H1 (cell line): ENCODE data around the gene WDCP. TPM values are rescaled to one million over a fixed set of nuclear protein-coding genes. Genes with fewer than 3 reads are reported as not detected.
A peak's percentile ranks its signal among the peaks of the same experiment; 100 is the strongest.

Experiments used
- CTCF ChIA-PET: fragments of 300-600 bp; sonication (Branson Sonifier 250); formaldehyde crosslinking; loops from one replicate; lab custom pipeline; 2021; ENCODE audit not compliant: partially characterized antibody; lab: Charles Lee
- POLR2A ChIA-PET: fragments of 300-600 bp; sonication (Branson Sonifier 250); formaldehyde crosslinking; loops from one replicate; lab custom pipeline; 2021; ENCODE audit warnings: inconsistent platforms; ENCODE audit not compliant: partially characterized antibody; lab: Charles Lee
- DNase-seq, 2 experiments: peaks; one replicate each; pipeline versions ENCODE4 v3.0.0 to v3.0.0-alpha.2; 2010 to 2022; ENCODE audit warnings: low spot score in 2 of 2, low read depth in 1 of 2, mixed read lengths in 1 of 2
- FAIRE-seq: peaks from 2 replicates; lab custom pipeline; 2011; peaks lifted over from hg19 to GRCh38; lab: Jason Lieb, UNC
- H2AFZ ChIP-seq: 2 replicates; pipeline ENCODE4 v1.8.1; 2012; ENCODE audit warnings: low read length, inconsistent platforms
- H2AK5ac ChIP-seq: 2 replicates; pipeline ENCODE4 v1.6.1; 2013; ENCODE audit warnings: low read depth, low read length
- H2BK120ac ChIP-seq: replicated peaks from 2 replicates; pipeline ENCODE3; 2013; ENCODE audit warnings: low read depth, low read length, inconsistent platforms
- H2BK12ac ChIP-seq: 2 replicates; pipeline ENCODE4 v1.6.1; 2013; ENCODE audit warnings: low read depth, low read length
- H2BK15ac ChIP-seq: 2 replicates; pipeline ENCODE4 v1.6.1; 2013; ENCODE audit warnings: low read length
- H2BK20ac ChIP-seq: 2 replicates; pipeline ENCODE4 v1.6.1; 2013; ENCODE audit warnings: low read length
- H2BK5ac ChIP-seq: 2 replicates; pipeline ENCODE4 v1.6.1; 2013; ENCODE audit warnings: low read depth, low read length
- H3K14ac ChIP-seq: 2 replicates; pipeline ENCODE4 v1.6.1; 2013; ENCODE audit warnings: inconsistent platforms; ENCODE audit not compliant: insufficient read length
- H3K18ac ChIP-seq: 2 replicates; pipeline ENCODE4 v1.6.1; 2013; ENCODE audit warnings: low read length; ENCODE audit errors: extremely low read depth
- H3K23ac ChIP-seq: 2 replicates; pipeline ENCODE4 v1.6.1; 2013; ENCODE audit warnings: inconsistent platforms; ENCODE audit not compliant: insufficient read length
- H3K23me2 ChIP-seq: 2 replicates; pipeline ENCODE4 v1.6.1; 2013; ENCODE audit warnings: low read depth, low read length
- H3K27ac ChIP-seq: 2 replicates; pipeline ENCODE4 v1.6.1; 2011; ENCODE audit warnings: low read depth, low read length, inconsistent platforms
- H3K27me3 ChIP-seq, 4 experiments: replicated peaks in 1 of 4; 1 replicate in 1 of 4; 2 replicates in 3 of 4; pipeline versions ENCODE4 v1.6.1 to v1.8.1; 2011 to 2013; ENCODE audit warnings: low read length in 3 of 4, mild to moderate bottlenecking in 3 of 4, inconsistent platforms in 2 of 4, mixed read lengths in 2 of 4, moderate library complexity in 1 of 4; ENCODE audit not compliant: control insufficient read depth in 3 of 4, insufficient read depth in 3 of 4; ENCODE audit errors: extremely low read depth in 1 of 4
- H3K36me3 ChIP-seq, 4 experiments: 2 replicates each; pipeline versions ENCODE4 v1.6.1 to v1.8.1; 2011 to 2013; ENCODE audit warnings: mild to moderate bottlenecking in 4 of 4, low read length in 3 of 4, moderate library complexity in 2 of 4, control low read depth in 1 of 4, inconsistent platforms in 1 of 4; ENCODE audit not compliant: insufficient read depth in 4 of 4, control insufficient read depth in 2 of 4
- H3K4ac ChIP-seq: replicated peaks from 2 replicates; pipeline ENCODE3; 2013; ENCODE audit warnings: low read length, low read depth, mixed read lengths, inconsistent platforms; ENCODE audit not compliant: insufficient read length
- H3K4me1 ChIP-seq, 4 experiments: replicated peaks in 1 of 4; 1 replicate in 1 of 4; 2 replicates in 3 of 4; pipeline versions ENCODE4 v1.6.1 to v1.8.1; 2011 to 2013; ENCODE audit warnings: low read length in 3 of 4, inconsistent platforms in 2 of 4, mixed read lengths in 1 of 4; ENCODE audit not compliant: insufficient read depth in 4 of 4, control insufficient read depth in 3 of 4
- H3K4me2 ChIP-seq, 2 experiments: 2 replicates each; pipeline versions ENCODE4 v1.6.1 to v1.8.1; 2011 to 2013; ENCODE audit warnings: low read depth in 2 of 2, low read length in 2 of 2, control low read depth in 1 of 2, inconsistent platforms in 1 of 2, mild to moderate bottlenecking in 1 of 2; ENCODE audit not compliant: insufficient read depth in 1 of 2
- H3K4me3 ChIP-seq, 4 experiments: fragments of 200-600, 300-600 bp in 1 of 4; sonication (generic), shearing (Covaris generic), sonication (Bioruptor Twin) in 1 of 4; 2 replicates each; pipeline versions ENCODE4 v1.5.1 to v1.8.1; 2011 to 2016; ENCODE audit warnings: low read length in 4 of 4, low read depth in 3 of 4, control low read depth in 2 of 4, inconsistent platforms in 2 of 4, mild to moderate bottlenecking in 2 of 4, mixed read lengths in 1 of 4, moderate library complexity in 1 of 4; ENCODE audit not compliant: insufficient read depth in 2 of 4; ENCODE audit errors: extremely low read depth in 1 of 4
- H3K56ac ChIP-seq: replicated peaks from 2 replicates; pipeline ENCODE3; 2013; ENCODE audit warnings: low read depth, mild to moderate bottlenecking, mixed read lengths, low read length, inconsistent platforms; ENCODE audit not compliant: insufficient read length
- H3K79me1 ChIP-seq: 2 replicates; pipeline ENCODE4 v1.6.1; 2013; ENCODE audit warnings: low read depth, low read length, control low read depth
- H3K79me2 ChIP-seq, 2 experiments: 2 replicates each; pipeline versions ENCODE4 v1.6.1 to v1.8.1; 2012 to 2013; ENCODE audit warnings: low read length in 2 of 2, mild to moderate bottlenecking in 2 of 2, inconsistent platforms in 1 of 2; ENCODE audit not compliant: insufficient read depth in 2 of 2, control insufficient read depth in 1 of 2
- H3K9ac ChIP-seq, 4 experiments: replicated peaks in 1 of 4; 1 replicate in 1 of 4; 2 replicates in 3 of 4; pipeline versions ENCODE4 v1.6.1 to v1.8.1; 2011 to 2013; ENCODE audit warnings: low read depth in 3 of 4, low read length in 3 of 4, control low read depth in 2 of 4, mild to moderate bottlenecking in 2 of 4, moderate library complexity in 2 of 4, inconsistent platforms in 1 of 4; ENCODE audit errors: extremely low read depth in 1 of 4
- H3K9me3 ChIP-seq, 2 experiments: 2 replicates each; pipeline versions ENCODE4 v1.6.1 to v1.8.1; 2012 to 2013; ENCODE audit warnings: mild to moderate bottlenecking in 2 of 2, moderate library complexity in 2 of 2, control low read depth in 1 of 2, inconsistent platforms in 1 of 2, low read depth in 1 of 2, low read length in 1 of 2, mixed read lengths in 1 of 2; ENCODE audit not compliant: insufficient read depth in 2 of 2
- H4K20me1 ChIP-seq, 2 experiments: replicated peaks in 1 of 2; 2 replicates each; pipeline versions ENCODE3 to v1.8.1; 2011 to 2013; ENCODE audit warnings: inconsistent platforms in 2 of 2, low read length in 2 of 2, mild to moderate bottlenecking in 1 of 2; ENCODE audit not compliant: insufficient read depth in 2 of 2, control insufficient read depth in 1 of 2
- H4K5ac ChIP-seq: 2 replicates; pipeline ENCODE4 v1.6.1; 2013; ENCODE audit warnings: low read length, low read depth, mixed read lengths, inconsistent platforms; ENCODE audit not compliant: insufficient read length
- H4K8ac ChIP-seq: 2 replicates; pipeline ENCODE4 v1.8.0; 2013; ENCODE audit warnings: mild to moderate bottlenecking, moderate library complexity, low read length, inconsistent platforms; ENCODE audit not compliant: insufficient read depth; ENCODE audit errors: extremely low read depth
- H4K91ac ChIP-seq: replicated peaks from 2 replicates; pipeline ENCODE3; 2013; ENCODE audit warnings: low read length, mixed read lengths, inconsistent platforms; ENCODE audit not compliant: insufficient read length
- CBX5 ChIP-seq: fragments of 300-800, 300-1000 bp; sonication (generic); IDR thresholded peaks from 2 replicates; pipeline ENCODE4 v1.7.1; 2016; ENCODE audit warnings: antibody characterized with exemption, low read length, low read depth
- CHD1 ChIP-seq: IDR thresholded peaks from 2 replicates; pipeline ENCODE4 v1.6.1; 2012; ENCODE audit warnings: low read depth, low read length, improper control_type of control experiment
- EP300 ChIP-seq, 2 experiments: IDR thresholded peaks; 1 replicate in 1 of 2; 2 replicates in 1 of 2; pipeline ENCODE4 v1.6.1; 2011 to 2012; ENCODE audit warnings: low read depth in 2 of 2, low read length in 2 of 2, mild to moderate bottlenecking in 2 of 2, borderline replicate concordance in 1 of 2, inconsistent platforms in 1 of 2, moderate library complexity in 1 of 2
- GABPA ChIP-seq: IDR thresholded peaks from 2 replicates; pipeline ENCODE4 v1.6.1; 2011; ENCODE audit warnings: mild to moderate bottlenecking, low read length, moderate library complexity, borderline replicate concordance; ENCODE audit not compliant: insufficient read depth
- GTF2F1 ChIP-seq: IDR thresholded peaks from 2 replicates; pipeline ENCODE4 v1.6.1; 2012; ENCODE audit warnings: low read depth, low read length, improper control_type of control experiment, borderline replicate concordance
- HDAC6 ChIP-seq: IDR thresholded peaks from one replicate; pipeline ENCODE4 v1.7.1; 2012; ENCODE audit warnings: low read depth, mild to moderate bottlenecking, inconsistent platforms, low read length, moderate library complexity
- NANOG ChIP-seq: IDR thresholded peaks from 2 replicates; pipeline ENCODE4 v1.6.1; 2011; ENCODE audit warnings: low read length, low read depth, mild to moderate bottlenecking, inconsistent platforms; ENCODE audit not compliant: insufficient read depth, poor library complexity, severe bottlenecking
- PHF8 ChIP-seq: fragments of 200-600 bp; sonication (generic); conservative IDR thresholded peaks from 2 replicates; pipeline ENCODE4 v1.7.1; 2012; ENCODE audit warnings: low read depth, mild to moderate bottlenecking, inconsistent platforms, low read length, moderate library complexity
- POLR2A ChIP-seq, 2 experiments: IDR thresholded peaks; 1 replicate in 1 of 2; 2 replicates in 1 of 2; pipeline ENCODE4 v1.6.1; 2011; ENCODE audit warnings: low read depth in 2 of 2, low read length in 2 of 2, mild to moderate bottlenecking in 2 of 2; ENCODE audit errors: control extremely low read depth in 1 of 2
- POLR2AphosphoS5 ChIP-seq: IDR thresholded peaks from 2 replicates; pipeline ENCODE4 v1.6.1; 2011; ENCODE audit warnings: low read depth, low read length
- TAF1 ChIP-seq: IDR thresholded peaks from 2 replicates; pipeline ENCODE4 v1.6.1; 2011; ENCODE audit warnings: mild to moderate bottlenecking, low read depth, low read length
- TEAD4 ChIP-seq: IDR thresholded peaks from 2 replicates; pipeline ENCODE4 v1.6.1; 2012; ENCODE audit warnings: low read depth, low read length, inconsistent platforms, mixed read lengths
- WGBS, 2 experiments: shearing (Covaris generic) in 1 of 2; methylation state at CpG; one replicate each; pipeline versions ENCODE4 v1.1.6 to v1.1.7; 2013 to 2015; ENCODE audit warnings: low lambda C conversion rate in 2 of 2, mixed read lengths in 2 of 2, inconsistent platforms in 1 of 2, low coverage in 1 of 2, missing lambda C conversion rate in 1 of 2; ENCODE audit not compliant: insufficient replicate concordance in 2 of 2, insufficient coverage in 1 of 2, insufficient read length in 1 of 2; ENCODE audit errors: extremely low coverage in 1 of 2, missing lambda C conversion rate in 1 of 2; 5-methylcytosine and 5-hydroxymethylcytosine counted together
- polyA plus RNA-seq, 7 experiments: library from polyadenylated mRNA; depleted of rRNA in 3 of 7; stranded (reverse) in 5 of 7; unstranded in 2 of 7; fragments of >200 nt in 5 of 7; fragments of 200-250 nt in 2 of 7; gene quantifications; 1 replicate in 5 of 7; 2 replicates in 1 of 7; 4 replicates in 1 of 7; pipeline versions ENCODE4 v1.2.1 to v1.2.3, GENCODE V29; 2011 to 2013; ENCODE audit warnings: missing spikeins in 2 of 7, mixed read lengths in 2 of 7
- total RNA-seq: library from RNA; stranded (reverse); fragmentation: NEBNext Ultra II Directional; extraction: Animal tissue kit (Norgen Biotek cat#: 25700); gene quantifications from 2 replicates; pipeline ENCODE4 v1.2.1, GENCODE V29; 2021
- TF ChIP-seq, protein P1 (sequence below): IDR thresholded peaks from 2 replicates; pipeline ENCODE4 v1.6.1; 2011; ENCODE audit warnings: low read length, improper control_type of control experiment

WDCP gene
- total and polyA plus RNA-seq, 2 of the 8 experiments (the other 6 are each of a cell fraction or from before 2014, with no cell fraction given) = 19.2 to 40.1 TPM

DNA sequence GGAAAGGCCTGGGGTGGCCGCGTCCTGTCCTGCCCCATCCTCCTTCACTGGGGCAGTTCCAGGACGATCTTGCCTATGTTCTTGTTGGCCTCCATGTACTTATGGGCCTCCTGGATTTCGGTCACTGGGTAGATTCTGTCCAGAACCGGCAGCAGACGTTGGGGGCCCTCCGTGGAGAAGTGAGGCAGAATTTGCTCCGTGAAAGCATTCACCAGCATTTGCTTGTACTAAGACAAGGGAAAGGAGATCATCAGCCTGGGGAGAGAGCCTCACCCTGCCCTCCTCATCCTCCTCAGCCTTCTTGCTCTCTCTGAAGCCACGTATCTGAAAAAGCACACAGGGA lies 30.3 kb upstream of the WDCP start:
- Histone ChIP-seq H3K14ac (no peak overlapping the region), H3K27me3 (no peaks in the 10 kb centered on the region), H2AFZ (no peak overlapping the region), H2BK12ac (no peak overlapping the region), H2BK15ac (no peak overlapping the region), H4K5ac (no peak overlapping the region), H3K9me3 (no peaks in the 10 kb centered on the region), H3K4me3 (peak overlapping the region; percentile 58 to 74 (median 69)), H3K79me2 (peaks cover 0 to 21% of the 10 kb centered on the region in 2 experiments; a peak in 2 of 4 replicates), H3K27ac (no peak overlapping the region), H3K23ac (no peak overlapping the region), H3K4me2 (peak overlapping the region; percentile 83 to 84), H3K56ac (no peak overlapping the region), H2BK20ac (no peak overlapping the region), H4K8ac (no peak overlapping the region), H3K79me1 (no peaks in the 10 kb centered on the region), H3K4ac (no peak overlapping the region), H2AK5ac (no peak overlapping the region), H2BK5ac (peak overlapping the region; percentile 66), H3K4me1 (peaks cover 0 to 7% (median 2%) of the 10 kb centered on the region in 4 experiments; a peak in 4 of 7 replicates), H3K9ac (peak overlapping the region in 3 of 4 experiments; percentile 64 to 73 (median 72); a peak in 6 of 7 replicates), H3K18ac (peak overlapping the region; percentile 60; the same call in 1 of the 2 replicates), H2BK120ac (no peak overlapping the region), H3K36me3 (peaks cover 10 to 28% (median 23%) of the 10 kb centered on the region in 4 experiments; a peak in 7 of 8 replicates), H3K23me2 (peaks cover 5% of the 10 kb centered on the region; the same call in 1 of the 2 replicates), H4K91ac (no peak overlapping the region), H4K20me1 (no peaks in the 10 kb centered on the region)
- POLR2A ChIA-PET = interaction anchor here (0.7 to 2.1 kb wide), 3 partner anchors 17 to 93 kb away, joined by 3 to 22 read pairs (median 5); partner anchors contain the start of gene WDCP
- CTCF ChIA-PET = no interaction called here
- WGBS, 2 experiments = 48% methylated on average over 9 of the region's 9 CpGs; no CpG with 5 or more reads in 1 of the 2 experiments
- FAIRE-seq (no peak), DNase-seq (no peak)
- TF ChIP-seq CHD1 (no peak), GTF2F1 (no peak), POLR2AphosphoS5 (0 out of 2 replicates have a peak, but pooled peaks have one; percentile 4), CBX5 (no peak), HDAC6 (no peak), NANOG (no peak), PHF8 (0 out of 2 replicates have a peak, but pooled peaks have one; percentile 1), EP300 (IDR thresholded peaks at IDR 0.05; ENCODE audit: borderline replicate concordance in 1 of 2, low read depth in 2 of 2, low read length in 2 of 2) (no peak), TAF1 (no peak), TEAD4 (no peak), POLR2A (IDR thresholded peaks at IDR 0.05; ENCODE audit: control extremely low read depth in 1 of 2, low read depth in 2 of 2, low read length in 2 of 2) (no peak), GABPA (no peak)
- TF ChIP-seq, protein P1, sequence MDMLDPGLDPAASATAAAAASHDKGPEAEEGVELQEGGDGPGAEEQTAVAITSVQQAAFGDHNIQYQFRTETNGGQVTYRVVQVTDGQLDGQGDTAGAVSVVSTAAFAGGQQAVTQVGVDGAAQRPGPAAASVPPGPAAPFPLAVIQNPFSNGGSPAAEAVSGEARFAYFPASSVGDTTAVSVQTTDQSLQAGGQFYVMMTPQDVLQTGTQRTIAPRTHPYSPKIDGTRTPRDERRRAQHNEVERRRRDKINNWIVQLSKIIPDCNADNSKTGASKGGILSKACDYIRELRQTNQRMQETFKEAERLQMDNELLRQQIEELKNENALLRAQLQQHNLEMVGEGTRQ = no peak
